ENCODE data around the gene PLA2G6.

Gene PLA2G6

DNA sequence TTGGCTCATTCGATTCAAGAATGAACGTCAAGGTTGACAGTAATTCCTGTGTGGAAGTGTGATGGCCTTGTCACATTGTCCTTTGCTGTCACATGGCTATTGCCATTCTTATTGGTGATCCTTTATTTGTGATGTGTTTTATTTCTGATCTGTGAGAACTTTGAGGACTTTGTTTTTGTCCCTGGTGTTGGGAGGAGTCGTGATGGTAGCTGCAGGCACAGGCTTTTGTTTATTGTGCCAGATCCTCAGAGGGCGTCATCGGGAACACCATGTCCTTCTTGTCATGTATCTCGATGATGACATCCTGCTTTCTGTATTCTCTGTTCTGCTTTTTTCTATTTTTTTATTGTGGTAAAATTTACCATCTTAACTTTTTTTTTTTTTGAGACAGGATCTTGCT is 118.8 kb downstream of the PLA2G6 start:
- DNase-seq: peak in 1 of 2 donors; percentile 60
- Histone ChIP-seq H3K4me1 (peaks cover 0 to 18% (median 6%) of the 10 kb centered on the region in 4 donors), H3K36me3 (peaks cover 24 to 89% (median 34%) of the 10 kb centered on the region in 3 donors), H3K27me3 (no peaks in the 10 kb centered on the region), H3K27ac (peak overlapping the region; percentile 5 to 30), H3K9me3 (no peaks in the 10 kb centered on the region), H3K4me3 (no peak overlapping the region)
- intact Hi-C loops (cut with DNase I; ENCODE audit: low total_unique reads): no loop called here
- TF ChIP-seq, protein P1, sequence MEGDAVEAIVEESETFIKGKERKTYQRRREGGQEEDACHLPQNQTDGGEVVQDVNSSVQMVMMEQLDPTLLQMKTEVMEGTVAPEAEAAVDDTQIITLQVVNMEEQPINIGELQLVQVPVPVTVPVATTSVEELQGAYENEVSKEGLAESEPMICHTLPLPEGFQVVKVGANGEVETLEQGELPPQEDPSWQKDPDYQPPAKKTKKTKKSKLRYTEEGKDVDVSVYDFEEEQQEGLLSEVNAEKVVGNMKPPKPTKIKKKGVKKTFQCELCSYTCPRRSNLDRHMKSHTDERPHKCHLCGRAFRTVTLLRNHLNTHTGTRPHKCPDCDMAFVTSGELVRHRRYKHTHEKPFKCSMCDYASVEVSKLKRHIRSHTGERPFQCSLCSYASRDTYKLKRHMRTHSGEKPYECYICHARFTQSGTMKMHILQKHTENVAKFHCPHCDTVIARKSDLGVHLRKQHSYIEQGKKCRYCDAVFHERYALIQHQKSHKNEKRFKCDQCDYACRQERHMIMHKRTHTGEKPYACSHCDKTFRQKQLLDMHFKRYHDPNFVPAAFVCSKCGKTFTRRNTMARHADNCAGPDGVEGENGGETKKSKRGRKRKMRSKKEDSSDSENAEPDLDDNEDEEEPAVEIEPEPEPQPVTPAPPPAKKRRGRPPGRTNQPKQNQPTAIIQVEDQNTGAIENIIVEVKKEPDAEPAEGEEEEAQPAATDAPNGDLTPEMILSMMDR (IDR thresholded peaks at IDR 0.05): no peak
